Stimulated activated naive CD8-positive, alpha-beta T cell treated with anti-CD3 and anti-CD28 coated beads, Interleukin-15, Interleukin-2, amounts not matched to agents 100 ng/mL and 50 ng/mL, for 24 hours (primary cell): ENCODE measurements around the gene LIFR.

Experiments
- H3K27ac Mint-ChIP-seq: one replicate; pipeline ENCODE4 v1.8.0; 2021; ENCODE audit warnings: mild to moderate bottlenecking, mixed read lengths
- H3K27me3 Mint-ChIP-seq: one replicate; pipeline ENCODE4 v1.8.0; 2021; ENCODE audit warnings: mixed read lengths
- H3K36me3 Mint-ChIP-seq: one replicate; pipeline ENCODE4 v1.8.0; 2021; ENCODE audit warnings: low read depth, mixed read lengths
- H3K4me1 Mint-ChIP-seq: one replicate; pipeline ENCODE4 v1.8.0; 2021; ENCODE audit warnings: low read depth, mixed read lengths
- H3K4me3 Mint-ChIP-seq: one replicate; pipeline ENCODE4 v1.8.0; 2021; ENCODE audit warnings: mild to moderate bottlenecking, mixed read lengths
- H3K9me3 Mint-ChIP-seq: one replicate; pipeline ENCODE4 v1.8.0; 2021; ENCODE audit warnings: mixed read lengths

The LIFR gene

GRCh38 chr5:38441453-38442246 is 114.8 kb downstream of the LIFR start:
- Mint-ChIP-seq H3K27ac (no peak overlapping the region), H3K27me3 (peaks cover 51% of the 10 kb centered on the region), H3K9me3 (no peaks in the 10 kb centered on the region), H3K4me3 (no peak overlapping the region), H3K4me1 (no peaks in the 10 kb centered on the region), H3K36me3 (no peaks in the 10 kb centered on the region)

DNA sequence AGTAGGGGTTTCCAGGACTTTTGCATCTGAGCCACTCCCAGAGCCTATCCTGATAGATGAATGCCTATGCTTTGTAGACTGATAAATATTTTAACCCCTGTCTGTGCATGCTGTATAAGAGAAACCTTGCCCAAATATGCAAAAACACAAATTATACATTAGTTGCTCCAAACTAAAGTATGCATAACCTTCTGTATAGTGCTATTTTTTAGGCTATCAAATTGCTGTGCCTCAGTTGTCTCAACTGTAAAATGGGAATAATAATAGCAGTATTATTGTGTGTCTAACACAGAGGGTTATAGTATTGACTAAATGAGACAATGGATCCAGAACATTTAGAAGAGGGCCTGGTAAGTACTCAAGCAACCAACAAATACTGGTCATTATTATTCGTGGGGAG is 117.7 kb downstream of the LIFR start:
- no peaks in the 10 kb centered on the region for H3K4me1 Mint-ChIP-seq
- H3K27me3 Mint-ChIP-seq: peaks cover 54% of the 10 kb centered on the region
- no peaks in the 10 kb centered on the region for H3K9me3 Mint-ChIP-seq
- no peak overlapping the region for H3K4me3 Mint-ChIP-seq
- no peaks in the 10 kb centered on the region for H3K36me3 Mint-ChIP-seq
- no peak overlapping the region for H3K27ac Mint-ChIP-seq

GRCh38 chr5:38434966-38435705 is 121.3 kb downstream of the LIFR start:
- Mint-ChIP-seq H3K4me1 (no peaks in the 10 kb centered on the region), H3K4me3 (no peak overlapping the region), H3K27ac (no peak overlapping the region), H3K36me3 (no peaks in the 10 kb centered on the region), H3K27me3 (peaks cover 55% of the 10 kb centered on the region), H3K9me3 (no peaks in the 10 kb centered on the region)

DNA sequence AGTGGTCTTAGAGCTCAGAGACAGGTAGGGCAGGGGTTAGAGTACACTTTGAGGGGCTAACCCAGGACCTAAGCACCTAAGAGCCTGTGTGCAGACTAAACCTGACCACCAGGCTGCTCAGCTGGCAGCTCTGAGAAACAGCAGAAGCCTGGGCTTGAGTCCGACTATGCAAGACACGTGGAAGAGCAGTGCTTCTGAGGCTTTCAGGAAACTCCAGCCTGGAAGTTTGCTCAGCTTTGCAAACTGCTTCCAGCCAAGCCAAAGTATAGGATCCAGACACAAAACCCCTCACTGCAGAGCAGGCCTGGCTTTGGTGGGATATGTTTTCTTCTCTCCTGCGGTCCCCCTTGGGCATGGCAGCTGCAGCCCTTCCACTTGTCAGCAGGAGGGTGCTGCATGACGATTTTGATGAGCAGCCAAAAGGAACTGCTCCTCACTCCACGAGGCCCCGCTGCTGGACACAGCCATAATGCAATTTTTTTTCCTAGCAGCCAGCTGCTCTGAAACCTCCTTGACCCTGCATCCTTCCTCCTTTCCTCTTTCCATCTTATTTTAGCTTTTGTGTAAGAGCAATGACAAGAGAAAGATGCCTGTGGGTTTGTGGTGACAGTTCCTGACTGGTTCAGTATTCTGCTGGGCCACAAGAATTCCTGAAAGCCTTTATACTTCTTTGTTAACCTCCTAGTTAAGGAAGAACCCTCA is 123.1 kb downstream of the LIFR start:
- Mint-ChIP-seq H3K27ac (no peak overlapping the region), H3K9me3 (no peaks in the 10 kb centered on the region), H3K4me3 (no peak overlapping the region), H3K36me3 (no peaks in the 10 kb centered on the region), H3K27me3 (peaks cover 55% of the 10 kb centered on the region), H3K4me1 (no peaks in the 10 kb centered on the region)

GRCh38 chr5:38431242-38431853 is 125.1 kb downstream of the LIFR start:
- Mint-ChIP-seq H3K36me3 (no peaks in the 10 kb centered on the region), H3K27ac (no peak overlapping the region), H3K9me3 (no peaks in the 10 kb centered on the region), H3K4me1 (no peaks in the 10 kb centered on the region), H3K4me3 (no peak overlapping the region), H3K27me3 (peaks cover 64% of the 10 kb centered on the region)

- no peaks in the 10 kb centered on the region for H3K4me1 Mint-ChIP-seq
- no peak overlapping the region for H3K27ac Mint-ChIP-seq
- H3K9me3 Mint-ChIP-seq: no peaks in the 10 kb centered on the region
Measured at GRCh38 chr5:38426986-38427950, 129.2 kb downstream of the LIFR start.

DNA sequence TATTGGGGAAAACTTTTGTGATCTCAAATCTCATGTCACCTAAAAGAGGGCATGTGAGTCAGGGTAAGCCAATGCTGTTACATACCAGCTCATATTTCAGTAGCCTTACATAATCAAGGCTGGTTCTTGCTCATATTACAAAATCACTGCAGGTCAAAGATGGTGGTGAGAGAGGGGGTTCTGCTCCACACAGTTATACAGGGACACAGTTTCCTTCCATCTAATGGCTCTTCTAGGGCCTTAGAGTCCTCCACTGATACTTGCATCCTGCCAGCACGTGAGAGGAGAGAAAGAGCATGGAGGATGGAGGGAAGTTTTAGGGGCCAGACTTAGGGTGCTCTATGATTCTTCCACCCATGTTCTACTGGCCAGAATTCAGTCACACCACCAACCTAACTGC is 130.0 kb downstream of the LIFR start:
- Mint-ChIP-seq H3K27me3 (peaks cover 38% of the 10 kb centered on the region), H3K27ac (no peak overlapping the region), H3K4me1 (no peaks in the 10 kb centered on the region), H3K4me3 (no peak overlapping the region), H3K36me3 (no peaks in the 10 kb centered on the region), H3K9me3 (no peaks in the 10 kb centered on the region)

More at GRCh38 chr5:38426986-38427950, 129.2 kb downstream of the LIFR start:
- peaks cover 42% of the 10 kb centered on the region for H3K27me3 Mint-ChIP-seq
- H3K4me3 Mint-ChIP-seq: no peak overlapping the region
- no peaks in the 10 kb centered on the region for H3K36me3 Mint-ChIP-seq
